Measurements from ENCODE around the gene ITPR1.

ITPR1 gene

GRCh38 chr3:4830586-4830914 lies 337.4 kb downstream of the ITPR1 start:
- peaks cover 27% of the 10 kb centered on the region for H3K36me3 Mint-ChIP-seq
- H3K4me3 Mint-ChIP-seq = peak overlapping the region; percentile 82
- DNase-seq (ENCODE audit: low spot score in 2 of 2) (no peak), ATAC-seq (ENCODE audit: low read depth) (no peak)
- peak overlapping the region; percentile 93 for H3K27ac Mint-ChIP-seq
- H3K4me1 Mint-ChIP-seq = peaks cover 50% of the 10 kb centered on the region
- H3K27me3 Mint-ChIP-seq = no peaks in the 10 kb centered on the region
- H3K9me3 Mint-ChIP-seq = no peaks in the 10 kb centered on the region

DNA sequence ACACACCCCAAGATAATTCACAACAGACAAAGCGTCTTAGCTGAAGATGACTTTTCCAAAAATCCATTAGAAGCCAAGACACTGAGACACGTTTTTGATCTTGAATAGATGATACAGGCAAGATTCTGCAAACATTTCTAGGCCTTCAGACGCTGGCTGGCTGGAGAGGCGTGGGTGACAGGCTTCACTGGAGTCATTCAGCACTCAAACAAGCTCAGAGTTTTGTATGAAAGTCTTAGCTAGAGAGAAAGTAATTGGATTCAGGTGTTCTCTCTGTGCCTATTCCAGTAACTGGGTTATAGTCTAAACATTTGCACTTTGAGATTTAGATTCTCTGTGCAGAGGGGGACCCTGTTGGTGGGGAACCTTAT lies 338.4 kb downstream of the ITPR1 start:
- H3K27ac Mint-ChIP-seq = peak overlapping the region; percentile 93
- H3K36me3 Mint-ChIP-seq = peaks cover 32% of the 10 kb centered on the region
- peaks cover 43% of the 10 kb centered on the region for H3K4me1 Mint-ChIP-seq
- no peaks in the 10 kb centered on the region for H3K9me3 Mint-ChIP-seq
- DNase-seq (ENCODE audit: low spot score in 2 of 2) = no peak
- peak overlapping the region; percentile 82 for H3K4me3 Mint-ChIP-seq
- no peak for ATAC-seq (ENCODE audit: low read depth)
- H3K27me3 Mint-ChIP-seq = no peaks in the 10 kb centered on the region

GRCh38 chr3:4833471-4833870 lies 340.3 kb downstream of the ITPR1 start:
- peaks cover 31% of the 10 kb centered on the region for H3K36me3 Mint-ChIP-seq
- DNase-seq (ENCODE audit: low spot score in 2 of 2) = no peak
- no peaks in the 10 kb centered on the region for H3K9me3 Mint-ChIP-seq
- no peak overlapping the region for H3K27ac Mint-ChIP-seq
- H3K4me1 Mint-ChIP-seq = peaks cover 33% of the 10 kb centered on the region
- no peak overlapping the region for H3K4me3 Mint-ChIP-seq
- no peaks in the 10 kb centered on the region for H3K27me3 Mint-ChIP-seq
- no peak for ATAC-seq (ENCODE audit: low read depth)

DNA sequence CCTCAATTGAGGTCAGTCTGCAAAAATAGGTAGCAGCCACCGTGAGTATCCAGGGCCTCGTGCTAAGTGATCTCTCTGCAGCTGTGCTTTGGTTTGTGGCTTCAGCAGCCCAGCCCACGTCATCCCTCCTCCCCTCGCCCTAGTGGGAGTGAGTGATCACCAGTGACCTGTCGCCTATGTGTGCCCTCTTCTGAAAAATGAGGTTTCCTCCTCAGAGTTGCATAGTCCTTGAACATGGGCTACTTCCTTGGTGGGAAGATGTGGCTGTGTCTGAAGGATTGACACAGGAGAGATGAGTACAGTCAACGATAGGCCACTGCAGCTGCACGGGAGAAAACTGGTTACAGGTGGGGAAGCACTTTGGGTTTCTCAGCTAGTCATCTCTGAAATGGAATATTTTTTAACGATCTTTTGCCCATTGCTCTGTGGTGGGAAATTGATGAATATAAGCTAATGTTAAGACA lies 341.3 kb downstream of the ITPR1 start:
- no peak overlapping the region for H3K4me3 Mint-ChIP-seq
- H3K27ac Mint-ChIP-seq = no peak overlapping the region
- H3K4me1 Mint-ChIP-seq = peaks cover 32% of the 10 kb centered on the region
- H3K27me3 Mint-ChIP-seq = no peaks in the 10 kb centered on the region
- DNase-seq (ENCODE audit: low spot score in 2 of 2) = no peak
- no peak for ATAC-seq (ENCODE audit: low read depth)
- H3K9me3 Mint-ChIP-seq = no peaks in the 10 kb centered on the region
- peaks cover 30% of the 10 kb centered on the region for H3K36me3 Mint-ChIP-seq

- Mint-ChIP-seq H3K36me3 (peaks cover 29% of the 10 kb centered on the region), H3K4me3 (no peak overlapping the region), H3K27me3 (no peaks in the 10 kb centered on the region), H3K27ac (peak overlapping the region; percentile 55), H3K9me3 (no peaks in the 10 kb centered on the region), H3K4me1 (peaks cover 27% of the 10 kb centered on the region)
- no peak for ATAC-seq (ENCODE audit: low read depth)
- DNase-seq (ENCODE audit: low spot score in 2 of 2) = no peak
Measured at GRCh38 chr3:4835616-4836043, 342.5 kb downstream of the ITPR1 start.

DNA sequence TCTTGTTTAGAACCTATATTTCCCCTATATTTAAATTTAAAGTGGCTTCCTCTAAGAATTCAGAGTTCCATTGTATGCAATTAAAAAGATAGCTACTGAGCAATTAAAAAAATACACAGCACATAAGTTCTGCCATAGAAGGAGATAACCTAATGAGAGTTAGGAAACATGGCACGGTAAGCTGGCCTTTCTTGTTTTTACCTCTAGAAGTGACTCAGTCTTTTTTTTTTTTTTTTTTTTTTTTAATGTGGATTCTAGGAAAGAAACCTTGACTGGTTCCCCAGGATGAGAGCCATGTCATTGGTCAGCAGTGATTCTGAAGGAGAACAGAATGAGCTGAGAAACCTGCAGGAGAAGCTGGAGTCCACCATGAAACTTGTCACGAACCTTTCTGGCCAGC lies 343.4 kb downstream of the ITPR1 start:
- ATAC-seq (ENCODE audit: low read depth) (no peak), DNase-seq (ENCODE audit: low spot score in 2 of 2) (no peak)
- Mint-ChIP-seq H3K27ac (no peak overlapping the region), H3K4me1 (peaks cover 21% of the 10 kb centered on the region), H3K27me3 (no peaks in the 10 kb centered on the region), H3K36me3 (peaks cover 32% of the 10 kb centered on the region), H3K4me3 (no peak overlapping the region), H3K9me3 (no peaks in the 10 kb centered on the region)

- no peak overlapping the region for H3K27ac Mint-ChIP-seq
- peaks cover 19% of the 10 kb centered on the region for H3K4me1 Mint-ChIP-seq
- DNase-seq (ENCODE audit: low spot score in 2 of 2) (no peak), ATAC-seq (ENCODE audit: low read depth) (no peak)
- H3K27me3 Mint-ChIP-seq = no peaks in the 10 kb centered on the region
- H3K4me3 Mint-ChIP-seq = no peak overlapping the region
- H3K36me3 Mint-ChIP-seq = peaks cover 35% of the 10 kb centered on the region
- no peaks in the 10 kb centered on the region for H3K9me3 Mint-ChIP-seq
Measured at GRCh38 chr3:4837374-4837930, 344.3 kb downstream of the ITPR1 start.

DNA sequence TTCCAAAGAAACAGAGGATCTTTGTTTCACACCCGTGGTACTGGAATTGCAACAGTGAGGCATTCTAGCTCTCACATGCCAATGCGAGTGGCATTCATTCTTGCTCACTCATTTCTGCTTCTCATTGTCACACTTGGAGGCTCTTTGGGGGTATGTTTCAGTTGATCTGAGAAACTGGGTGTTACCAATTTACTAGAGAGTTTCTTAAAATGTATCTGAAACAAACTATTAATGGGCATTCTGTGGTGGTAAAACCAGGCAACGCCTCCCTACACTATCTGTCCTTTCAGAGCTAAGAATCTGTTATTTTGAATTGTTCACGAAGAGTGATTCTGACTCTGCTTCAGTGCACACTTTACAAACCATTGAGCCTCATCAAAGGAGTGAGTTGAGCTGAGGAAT lies 345.5 kb downstream of the ITPR1 start:
- Mint-ChIP-seq H3K4me3 (no peak overlapping the region), H3K27ac (peak overlapping the region; percentile 36), H3K36me3 (peaks cover 40% of the 10 kb centered on the region)

GRCh38 chr3:4839278-4839677 lies 346.1 kb downstream of the ITPR1 start:
- DNase-seq (ENCODE audit: low spot score in 2 of 2) (no peak), ATAC-seq (ENCODE audit: low read depth) (no peak)
- Mint-ChIP-seq H3K36me3 (peaks cover 35% of the 10 kb centered on the region), H3K9me3 (no peaks in the 10 kb centered on the region), H3K4me3 (no peak overlapping the region), H3K27me3 (no peaks in the 10 kb centered on the region), H3K27ac (no peak overlapping the region), H3K4me1 (peaks cover 11% of the 10 kb centered on the region)

More for the DNA sequence above, 345.5 kb downstream of the ITPR1 start:
- Mint-ChIP-seq H3K9me3 (no peaks in the 10 kb centered on the region), H3K27me3 (no peaks in the 10 kb centered on the region), H3K4me1 (peaks cover 16% of the 10 kb centered on the region)
- no peak for DNase-seq (ENCODE audit: low spot score in 2 of 2)
- no peak for ATAC-seq (ENCODE audit: low read depth)

DNA sequence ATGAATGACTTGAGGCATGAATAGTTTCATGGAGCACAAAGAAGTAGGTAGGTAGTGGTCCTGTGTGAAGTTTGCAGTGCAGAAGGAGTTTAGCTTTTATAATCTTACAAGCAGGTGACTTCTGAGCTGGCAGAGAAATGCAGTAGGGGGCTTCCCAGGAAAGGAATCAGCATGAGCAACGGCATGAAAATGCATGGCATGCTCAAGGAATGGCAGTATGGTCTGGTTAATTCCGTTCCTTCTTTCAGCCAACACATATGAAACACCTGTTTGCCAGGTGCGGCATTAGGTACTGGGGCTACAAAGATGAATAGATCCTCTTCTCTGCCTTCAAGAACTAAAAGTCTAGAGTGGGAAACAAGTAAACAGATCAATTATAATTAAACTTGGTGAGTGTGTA lies 348.1 kb downstream of the ITPR1 start:
- no peak overlapping the region for H3K4me3 Mint-ChIP-seq
- no peak overlapping the region for H3K27ac Mint-ChIP-seq
- ATAC-seq (ENCODE audit: low read depth) (no peak), DNase-seq (ENCODE audit: low spot score in 2 of 2) (no peak)
- H3K27me3 Mint-ChIP-seq = no peaks in the 10 kb centered on the region
- H3K36me3 Mint-ChIP-seq = peaks cover 26% of the 10 kb centered on the region
- no peaks in the 10 kb centered on the region for H3K9me3 Mint-ChIP-seq
- peaks cover 8% of the 10 kb centered on the region for H3K4me1 Mint-ChIP-seq

- Mint-ChIP-seq H3K4me1 (peaks cover 8% of the 10 kb centered on the region), H3K4me3 (no peak overlapping the region), H3K36me3 (peaks cover 23% of the 10 kb centered on the region), H3K27ac (no peak overlapping the region), H3K9me3 (no peaks in the 10 kb centered on the region), H3K27me3 (no peaks in the 10 kb centered on the region)
- DNase-seq (ENCODE audit: low spot score in 2 of 2) (no peak), ATAC-seq (ENCODE audit: low read depth) (no peak)
Measured at GRCh38 chr3:4841776-4842440, 348.8 kb downstream of the ITPR1 start.

- no peaks in the 10 kb centered on the region for H3K27me3 Mint-ChIP-seq
- no peak for DNase-seq (ENCODE audit: low spot score in 2 of 2)
- no peak for ATAC-seq (ENCODE audit: low read depth)
- peaks cover 13% of the 10 kb centered on the region for H3K4me1 Mint-ChIP-seq
- no peaks in the 10 kb centered on the region for H3K9me3 Mint-ChIP-seq
- no peak overlapping the region for H3K27ac Mint-ChIP-seq
- H3K36me3 Mint-ChIP-seq = peaks cover 24% of the 10 kb centered on the region
- no peak overlapping the region for H3K4me3 Mint-ChIP-seq
Measured at GRCh38 chr3:4843619-4844018, 350.5 kb downstream of the ITPR1 start.

GRCh38 chr3:4845882-4846281 lies 352.7 kb downstream of the ITPR1 start:
- peaks cover 22% of the 10 kb centered on the region for H3K36me3 Mint-ChIP-seq
- peak overlapping the region; percentile 47 for H3K27ac Mint-ChIP-seq
- H3K4me1 Mint-ChIP-seq = peaks cover 25% of the 10 kb centered on the region
- DNase-seq (ENCODE audit: low spot score in 2 of 2) = no peak
- H3K9me3 Mint-ChIP-seq = no peaks in the 10 kb centered on the region
- H3K4me3 Mint-ChIP-seq = no peak overlapping the region
- ATAC-seq (ENCODE audit: low read depth) = peak; percentile 80
- H3K27me3 Mint-ChIP-seq = no peaks in the 10 kb centered on the region

DNA sequence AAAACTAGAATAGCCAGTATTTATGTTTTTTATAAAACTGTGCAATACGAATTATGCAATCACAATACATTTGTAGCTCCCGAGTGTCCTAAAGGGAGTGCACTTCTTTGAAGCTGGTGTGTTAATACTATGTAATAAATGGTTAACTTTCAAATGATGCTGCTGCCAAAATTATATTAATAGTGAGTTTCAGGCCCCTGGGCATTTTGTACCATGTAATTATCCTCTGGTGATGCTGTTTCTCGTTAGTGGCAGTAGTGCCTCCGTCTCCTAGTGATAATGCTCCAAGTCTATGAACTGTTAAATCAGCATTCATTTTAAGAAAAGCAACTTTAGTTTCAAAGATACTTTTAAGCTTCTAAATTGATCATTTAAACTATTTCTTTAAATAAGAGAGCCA lies 353.4 kb downstream of the ITPR1 start:
- DNase-seq (ENCODE audit: low spot score in 2 of 2) (no peak), ATAC-seq (ENCODE audit: low read depth) (no peak)
- H3K4me1 Mint-ChIP-seq = peaks cover 24% of the 10 kb centered on the region
- H3K36me3 Mint-ChIP-seq = peaks cover 19% of the 10 kb centered on the region
- no peak overlapping the region for H3K27ac Mint-ChIP-seq
- no peaks in the 10 kb centered on the region for H3K27me3 Mint-ChIP-seq
- no peak overlapping the region for H3K4me3 Mint-ChIP-seq
- no peaks in the 10 kb centered on the region for H3K9me3 Mint-ChIP-seq

All from memory B cell (primary cell).